ENCODE data around the gene MYL5.
"Not testable (repeated sequence)": the region's sequence is repeated elsewhere in the genome, so short reads cannot be mapped to it uniquely, and the experiment has no call there.

MYL5 gene

DNA sequence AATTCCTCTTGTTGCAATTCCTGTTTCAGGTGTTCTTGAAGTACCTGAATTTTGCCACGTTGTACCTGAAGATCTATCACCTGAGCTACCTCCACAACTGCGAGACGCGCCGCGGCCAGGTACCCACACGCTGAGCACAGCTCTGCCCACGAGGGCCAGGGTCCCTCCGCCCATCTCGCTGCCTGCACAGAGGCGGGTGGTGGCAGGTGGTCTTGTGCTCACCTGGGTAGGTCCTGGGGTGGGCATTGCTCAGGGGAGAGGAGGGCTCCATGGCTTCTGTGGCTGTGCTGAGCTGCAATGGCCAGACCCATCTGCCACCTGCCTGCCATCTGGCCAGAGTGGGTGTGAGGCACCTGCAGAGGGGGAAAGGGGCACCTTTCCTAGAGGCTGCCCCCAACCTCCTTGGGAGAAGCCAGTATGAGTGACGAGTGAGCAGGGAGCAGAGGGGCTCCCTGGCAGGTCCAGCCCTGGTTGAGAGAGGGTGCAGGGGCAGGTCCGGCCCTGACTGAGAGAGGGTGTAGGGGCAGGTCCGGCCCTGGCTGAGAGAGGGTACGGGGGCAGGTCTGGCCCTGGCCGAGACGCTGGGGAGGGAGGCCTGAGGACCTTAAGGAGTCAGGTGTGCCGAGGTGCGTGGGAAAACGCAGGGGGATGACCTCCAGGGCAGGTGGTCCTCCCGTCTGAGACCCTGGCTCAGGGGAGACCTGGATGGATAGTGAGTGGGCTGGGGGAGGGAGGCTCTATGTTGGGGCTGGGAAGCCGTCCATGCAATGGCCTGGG, 38.3 kb upstream of the MYL5 start:
- no peak for DNase-seq (ENCODE audit: low read depth in 2 of 2)

DNA sequence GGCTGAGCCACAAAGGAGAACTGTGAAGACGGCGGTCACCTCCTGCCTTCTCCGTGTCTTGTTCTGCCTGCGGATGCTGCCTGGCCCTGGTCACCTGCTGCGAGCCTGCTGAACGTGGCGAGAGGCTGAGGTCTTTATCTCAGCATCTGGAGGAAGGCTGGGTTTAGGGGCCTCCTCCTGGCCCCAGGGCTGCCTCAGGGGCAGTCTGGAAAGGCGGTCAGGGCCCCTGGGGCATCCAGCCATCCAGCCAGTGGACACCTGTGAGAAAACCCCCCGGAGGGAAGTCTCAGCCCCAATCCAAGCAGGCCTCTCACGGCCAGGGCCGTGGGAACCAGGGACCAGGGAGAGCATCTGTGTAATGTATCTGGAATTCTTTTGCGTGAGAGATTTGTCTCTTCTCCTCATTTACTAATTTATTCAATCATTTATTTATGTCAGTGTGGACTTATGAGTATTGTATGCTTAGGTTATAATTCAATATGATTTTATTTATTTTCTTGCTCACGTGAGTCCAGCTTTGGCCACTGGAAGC, 37.6 kb upstream of the MYL5 start:
- DNase-seq (ENCODE audit: low read depth in 2 of 2): no peak

DNA sequence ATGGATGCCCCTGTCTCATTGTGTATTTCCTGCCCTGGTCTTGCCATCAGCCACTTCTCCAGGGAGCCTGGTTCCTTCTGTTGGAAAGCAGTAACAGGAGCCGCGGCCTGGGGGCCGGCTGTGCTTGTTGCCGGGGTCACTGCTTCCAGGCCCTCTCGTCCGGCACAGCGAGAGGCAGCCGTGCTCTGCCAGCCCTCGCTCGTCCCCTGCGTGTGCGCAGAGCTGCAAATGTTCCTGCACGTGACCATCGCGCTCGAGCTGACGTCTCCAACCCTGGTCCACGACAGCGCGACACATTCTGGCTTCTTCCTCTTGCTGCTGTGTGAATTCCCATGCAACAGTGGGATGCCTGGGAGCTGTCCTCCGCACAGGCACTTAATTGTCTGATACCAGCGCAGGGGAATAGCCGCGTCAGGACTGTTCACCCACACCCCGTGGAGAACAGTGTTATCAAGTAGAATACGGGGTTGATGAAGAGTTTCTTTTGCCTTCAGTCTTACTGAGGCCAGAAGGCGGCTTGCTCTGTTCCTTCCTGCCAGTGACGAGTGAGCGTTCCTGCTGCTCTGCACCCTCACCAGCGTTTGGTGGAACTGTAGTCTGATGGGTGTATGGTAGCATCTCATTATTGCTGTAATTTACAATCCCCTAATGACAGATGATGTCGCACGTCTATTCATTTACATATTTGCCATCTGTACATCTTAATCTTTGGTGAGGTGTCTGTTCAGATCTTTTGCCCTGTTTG, 36.6 kb upstream of the MYL5 start:
- no peak for DNase-seq (ENCODE audit: low read depth in 2 of 2)

DNA sequence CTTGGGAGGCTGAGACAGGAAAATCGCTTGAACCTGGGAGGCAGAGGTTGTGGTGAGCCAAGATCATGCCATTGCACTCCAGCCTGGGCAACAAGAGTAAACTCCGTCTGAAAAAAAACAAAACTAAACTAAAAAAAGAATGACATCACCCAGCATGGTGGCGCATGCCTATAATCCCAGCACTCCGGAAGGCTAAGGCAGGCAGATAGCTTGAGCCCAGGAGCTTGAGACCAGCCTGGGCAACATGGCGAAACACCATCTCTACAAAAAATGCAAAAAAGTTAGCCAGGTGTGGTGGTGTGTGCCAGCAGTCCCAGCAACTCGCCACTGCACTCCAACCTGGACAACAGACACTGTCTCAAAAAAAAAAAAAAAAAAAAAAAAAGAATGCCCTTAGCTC, 32.0 kb upstream of the MYL5 start:
- not testable (repeated sequence) for DNase-seq (ENCODE audit: low read depth in 2 of 2)

DNA sequence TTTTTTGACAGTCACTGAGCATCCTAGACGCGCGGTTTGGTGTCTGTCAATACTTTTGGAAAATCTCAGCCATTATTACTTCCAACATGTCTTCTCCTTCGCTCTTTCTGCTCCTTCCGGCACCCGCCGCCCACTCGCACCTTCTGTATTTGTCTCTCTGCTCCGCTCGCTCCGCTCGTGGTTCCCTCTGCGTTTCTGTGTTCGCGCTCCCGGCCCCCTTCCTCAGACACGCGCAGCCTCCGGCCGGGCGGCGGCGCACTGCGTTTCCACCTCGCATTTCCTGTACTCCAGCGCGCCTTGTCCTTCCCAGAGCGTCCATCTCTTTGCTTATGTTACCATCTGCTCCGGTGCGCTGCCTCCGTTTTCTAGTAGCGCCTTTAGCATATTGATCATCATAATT, 27.9 kb upstream of the MYL5 start:
- DNase-seq (ENCODE audit: low read depth in 2 of 2): no peak

DNA sequence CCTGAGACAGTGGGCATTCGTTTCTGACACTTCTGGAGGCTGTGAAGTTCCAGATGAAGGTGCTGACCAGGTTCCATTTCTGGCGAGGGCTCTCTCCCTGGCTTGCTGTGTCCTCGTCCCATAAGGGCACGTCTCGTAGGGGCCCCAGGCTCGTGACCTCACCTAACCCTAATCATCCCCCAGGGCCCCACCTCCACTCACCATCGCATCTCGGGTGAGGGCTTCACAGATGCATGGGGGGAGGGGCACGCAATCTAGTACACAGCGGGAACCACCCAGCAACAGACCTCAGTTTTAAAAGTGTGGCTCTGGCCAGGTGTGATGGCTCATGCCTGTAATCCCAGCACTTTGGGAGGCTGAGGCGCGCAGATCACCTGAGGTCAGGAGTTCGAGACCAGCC, 26.9 kb upstream of the MYL5 start:
- DNase-seq (ENCODE audit: low read depth in 2 of 2): no peak

DNA sequence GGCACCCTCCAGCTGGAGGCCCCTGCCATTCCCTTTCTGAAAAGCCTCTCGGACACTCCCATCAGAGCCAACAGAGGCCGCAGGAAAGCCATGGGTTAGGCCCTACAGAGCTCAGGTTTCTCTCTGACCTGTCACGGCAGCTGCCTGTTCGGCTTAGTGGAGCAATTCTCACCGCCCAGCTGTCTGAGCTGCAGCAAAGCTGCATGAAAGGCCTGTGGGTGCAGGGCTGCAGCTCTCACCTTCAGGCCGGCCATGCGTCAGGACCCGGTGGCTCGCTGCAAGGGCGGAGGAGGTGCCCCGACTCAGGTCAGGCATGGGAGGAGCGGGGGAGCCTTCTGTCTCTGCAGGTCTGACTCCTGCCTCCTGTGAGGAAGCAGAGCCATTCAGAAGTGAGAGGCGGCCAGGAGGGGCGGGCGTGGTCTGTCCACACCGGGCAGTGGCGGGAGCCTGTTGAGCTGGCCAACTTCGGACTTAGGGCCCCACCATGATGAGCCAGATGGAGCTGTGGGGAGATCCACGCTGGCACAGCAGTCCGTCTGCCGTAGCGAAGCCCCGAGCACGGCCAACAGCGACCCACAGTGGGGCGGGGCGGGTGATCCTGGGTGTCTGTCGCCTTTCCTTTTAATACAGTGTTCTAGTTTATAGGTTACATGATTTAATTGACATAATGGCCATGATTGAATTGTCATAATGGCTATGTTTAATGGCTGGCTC, 25.6 kb upstream of the MYL5 start:
- no peak for DNase-seq (ENCODE audit: low read depth in 2 of 2)

DNA sequence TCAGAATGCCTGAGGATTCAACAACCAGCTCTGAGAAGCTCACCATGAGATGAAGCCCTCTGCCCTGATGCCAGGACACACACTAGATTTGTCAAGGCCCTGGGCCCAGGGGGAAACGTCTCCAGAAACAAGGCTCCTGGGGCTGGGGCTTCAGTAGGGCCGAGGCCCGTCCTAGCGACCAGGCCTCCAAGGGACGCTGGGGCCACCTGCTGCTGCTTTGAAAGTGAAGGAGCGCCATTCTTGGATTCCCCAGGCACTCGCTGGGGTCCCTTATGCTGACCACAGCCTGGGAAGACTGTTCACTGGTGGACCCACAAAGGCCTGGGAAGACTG, 25.1 kb upstream of the MYL5 start:
- no peak for DNase-seq (ENCODE audit: low read depth in 2 of 2)

DNA sequence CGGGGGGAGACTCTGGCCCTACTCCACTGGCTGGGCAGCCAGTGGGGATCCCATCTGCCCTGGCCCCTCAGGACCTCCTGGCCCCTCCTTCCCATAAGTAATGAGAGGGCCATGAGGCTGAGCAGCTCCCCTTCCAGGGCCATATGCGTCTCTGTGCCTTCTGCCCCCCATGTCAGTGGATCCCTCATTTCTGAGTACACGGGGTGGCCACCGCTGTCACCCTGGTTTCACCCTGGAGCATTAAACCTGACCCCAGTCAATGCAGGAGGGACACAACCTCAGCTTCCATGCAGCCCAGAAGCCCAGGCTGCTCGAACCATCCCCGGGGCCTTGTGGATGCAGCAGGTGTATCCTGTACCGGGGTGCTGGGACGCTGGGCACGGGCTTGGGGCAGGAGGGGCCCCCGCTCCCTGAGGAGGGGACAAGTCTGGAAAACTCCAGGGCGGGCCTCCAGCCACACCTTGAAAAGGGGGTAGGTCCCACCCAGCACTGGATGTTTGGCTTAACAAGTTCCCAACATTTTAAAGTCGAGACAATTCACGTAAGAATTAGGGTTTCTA, 24.5 kb upstream of the MYL5 start:
- no peak for DNase-seq (ENCODE audit: low read depth in 2 of 2)

DNA sequence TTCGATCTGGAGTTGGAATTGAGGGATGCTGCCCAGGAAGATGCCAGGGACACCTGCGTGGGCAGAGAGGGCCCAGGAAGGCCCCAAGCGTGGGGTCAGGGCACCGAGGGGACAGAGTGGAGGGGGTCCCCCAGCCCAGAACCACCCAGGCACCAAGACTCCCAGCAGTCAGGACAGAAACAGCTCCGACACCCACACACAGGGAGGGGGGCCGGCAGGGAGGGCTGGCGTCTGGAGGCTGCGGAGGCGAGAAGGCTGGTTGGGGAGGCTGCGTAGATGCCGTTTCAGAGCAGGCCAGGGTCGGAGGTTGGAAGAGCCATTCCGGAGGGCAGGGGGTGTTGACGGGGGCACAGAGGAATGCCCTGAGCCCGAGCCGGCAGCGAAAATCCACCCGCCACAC, 23.9 kb upstream of the MYL5 start:
- DNase-seq (ENCODE audit: low read depth in 2 of 2): no peak

DNA sequence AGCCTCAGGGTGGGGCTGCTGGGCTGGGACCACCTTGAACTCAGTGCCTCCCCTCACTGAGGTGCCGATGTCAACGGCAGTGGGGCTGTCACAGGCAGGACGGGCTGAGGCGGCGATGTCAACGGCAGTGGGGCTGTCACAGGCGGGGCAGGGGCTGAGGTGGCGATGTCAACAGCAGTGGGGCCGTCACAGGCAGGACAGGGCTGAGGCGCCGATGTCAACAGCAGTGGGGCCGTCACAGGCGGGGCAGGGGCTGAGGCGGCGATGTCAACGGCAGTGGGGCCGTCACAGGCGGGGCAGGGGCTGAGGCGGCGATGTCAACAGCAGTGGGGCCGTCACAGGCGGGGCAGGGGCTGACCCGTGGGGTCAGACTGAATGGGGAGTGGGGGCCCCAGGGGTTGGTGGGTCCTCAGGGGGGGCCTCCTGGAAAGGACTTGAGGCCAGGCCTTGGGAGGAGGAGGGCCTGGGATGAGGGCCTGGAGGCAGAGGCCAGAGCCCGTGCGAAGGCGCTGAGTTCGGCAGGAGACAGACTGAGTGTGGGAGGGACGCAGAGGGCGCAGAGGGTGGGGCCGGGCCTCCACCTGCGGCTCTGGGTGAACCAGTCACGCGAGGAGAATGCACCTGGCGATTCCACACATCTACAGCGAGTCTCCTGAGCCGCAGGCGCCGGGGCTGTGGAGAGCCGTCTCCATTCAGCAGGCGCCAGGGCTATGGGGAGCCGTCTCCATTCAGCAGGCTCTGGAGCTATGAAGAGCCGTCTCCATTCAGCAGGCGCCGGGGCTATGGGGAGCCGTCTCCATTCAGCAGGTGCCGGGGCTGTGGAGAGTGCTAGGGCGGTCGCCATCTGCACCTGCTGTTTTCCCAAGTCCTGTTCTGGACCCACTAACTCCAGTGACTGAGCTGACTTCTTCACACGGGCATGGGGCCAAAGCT, 23.1 kb upstream of the MYL5 start:
- DNase-seq (ENCODE audit: low read depth in 2 of 2): no peak

DNA sequence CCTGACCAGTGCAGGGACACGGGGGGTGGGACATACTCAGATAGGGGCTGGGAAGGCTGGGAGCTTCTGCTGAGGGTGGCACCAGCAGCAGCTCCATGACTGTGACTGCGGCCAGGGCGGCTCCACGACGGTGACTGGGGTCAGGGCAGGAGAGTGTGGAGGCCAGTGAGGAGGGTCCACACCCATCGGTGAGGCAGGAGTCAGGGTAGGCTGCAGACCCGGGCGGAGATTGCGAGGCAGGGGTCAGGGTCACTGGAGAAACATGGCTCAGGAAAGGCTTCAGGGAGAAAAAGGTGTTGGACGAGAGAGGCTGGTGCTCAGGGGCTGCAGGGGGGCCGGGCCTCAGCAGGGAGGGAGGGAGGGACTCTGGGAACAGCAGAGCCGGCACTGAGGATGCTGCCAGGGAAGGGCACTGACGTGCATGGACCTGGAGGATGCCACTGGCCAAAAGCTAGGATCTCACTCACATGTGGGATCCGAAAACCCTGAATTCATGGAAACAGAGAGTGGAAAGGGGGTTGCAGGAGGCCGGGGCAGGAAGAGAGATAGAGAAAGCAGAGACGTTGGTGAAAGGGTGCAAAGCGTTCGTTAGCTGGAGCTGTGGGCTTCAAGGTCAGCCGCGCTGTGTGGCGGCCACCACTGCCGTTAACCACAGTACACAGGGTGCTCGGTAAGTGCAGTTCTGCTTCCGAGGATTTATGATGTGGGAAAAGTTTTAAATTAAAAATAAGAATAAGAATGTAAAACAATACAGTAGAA, 22.3 kb upstream of the MYL5 start:
- DNase-seq (ENCODE audit: low read depth in 2 of 2): no peak

DNA sequence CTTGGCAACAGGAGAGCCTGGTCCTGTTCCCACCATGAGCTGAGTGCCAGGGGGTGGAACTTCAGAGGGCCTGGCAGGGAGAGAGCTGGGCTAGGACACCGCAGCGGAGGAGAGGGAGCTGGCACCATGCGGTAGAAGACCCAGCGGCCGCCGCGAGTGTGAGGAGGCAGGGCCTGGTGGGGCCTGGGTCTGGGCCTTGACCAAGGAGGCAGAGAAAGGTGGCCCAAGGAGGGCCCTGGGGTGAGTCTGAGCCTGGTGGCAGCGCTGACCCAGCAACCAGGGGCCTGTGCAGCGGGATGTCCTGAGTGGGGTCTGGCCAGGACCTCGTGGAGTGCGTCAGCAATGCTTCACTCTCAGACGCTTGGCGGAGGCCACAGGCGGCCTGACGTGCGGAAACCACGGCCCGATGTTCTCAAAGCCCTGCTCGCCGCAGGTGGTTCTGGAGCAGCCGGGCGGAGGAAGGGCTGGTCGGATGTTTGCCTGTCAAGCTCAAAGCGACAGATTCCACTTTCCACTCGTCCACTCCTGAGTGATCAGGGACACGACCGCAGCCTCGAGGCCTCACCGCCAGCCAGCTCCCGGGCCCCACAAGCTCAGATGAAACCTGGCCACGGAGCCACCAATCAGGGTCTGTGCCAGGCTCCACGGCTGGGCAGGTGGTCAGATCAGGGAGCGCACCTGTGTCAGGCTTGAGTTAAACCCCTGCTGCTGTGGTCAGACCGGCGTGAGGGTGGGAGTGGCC, 21.1 kb upstream of the MYL5 start:
- no peak for DNase-seq (ENCODE audit: low read depth in 2 of 2)

DNA sequence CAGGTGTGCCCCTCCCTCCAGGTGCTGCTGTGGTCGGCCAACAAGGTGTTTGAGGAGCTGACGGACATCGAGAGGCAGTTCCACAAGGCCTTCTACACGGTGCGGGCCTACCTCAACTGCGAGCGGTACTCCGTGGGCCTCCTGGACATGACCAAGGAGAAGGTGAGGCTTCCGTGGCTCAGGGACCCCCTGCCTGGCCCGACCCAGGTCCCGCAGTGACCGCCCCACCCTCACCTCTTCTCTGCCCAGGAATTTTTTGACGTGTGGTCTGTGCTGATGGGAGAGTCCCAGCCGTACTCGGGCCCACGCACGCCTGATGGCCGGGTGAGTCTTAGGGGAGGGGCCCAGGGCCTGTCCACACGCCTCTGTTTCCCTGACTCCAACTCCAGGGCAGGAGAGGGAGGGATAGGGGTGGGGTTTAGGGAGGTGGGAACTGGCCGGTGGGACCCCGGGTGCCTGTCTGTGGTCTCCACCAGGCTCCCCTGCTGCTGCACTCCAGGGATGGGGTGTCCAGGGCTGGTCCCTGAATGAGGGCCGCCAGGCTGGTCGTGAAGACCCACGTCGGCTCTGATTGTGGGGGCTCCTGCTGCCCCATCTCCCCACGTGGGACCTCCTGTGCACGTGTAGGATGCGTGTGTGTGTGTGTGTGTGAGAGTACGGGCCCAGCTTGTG, 20.4 kb upstream of the MYL5 start:
- no peak for DNase-seq (ENCODE audit: low read depth in 2 of 2)

DNA sequence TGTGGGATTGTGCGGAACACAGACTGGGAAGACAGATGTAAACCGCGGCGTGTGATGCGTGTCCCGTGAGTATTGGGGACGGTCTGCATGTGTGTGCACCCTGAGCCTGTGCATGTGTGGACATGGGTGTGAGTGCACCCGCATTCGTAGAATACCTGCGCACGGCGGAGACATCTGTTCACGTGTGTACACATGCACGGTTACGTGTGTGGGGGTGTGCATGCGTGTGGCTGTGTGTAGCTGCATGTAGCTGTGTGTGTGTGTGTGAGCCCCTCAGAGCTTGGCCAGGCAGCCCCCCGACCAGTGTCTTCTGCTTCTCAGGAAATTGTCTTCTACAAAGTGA, 19.9 kb upstream of the MYL5 start:
- DNase-seq (ENCODE audit: low read depth in 2 of 2): no peak

DNA sequence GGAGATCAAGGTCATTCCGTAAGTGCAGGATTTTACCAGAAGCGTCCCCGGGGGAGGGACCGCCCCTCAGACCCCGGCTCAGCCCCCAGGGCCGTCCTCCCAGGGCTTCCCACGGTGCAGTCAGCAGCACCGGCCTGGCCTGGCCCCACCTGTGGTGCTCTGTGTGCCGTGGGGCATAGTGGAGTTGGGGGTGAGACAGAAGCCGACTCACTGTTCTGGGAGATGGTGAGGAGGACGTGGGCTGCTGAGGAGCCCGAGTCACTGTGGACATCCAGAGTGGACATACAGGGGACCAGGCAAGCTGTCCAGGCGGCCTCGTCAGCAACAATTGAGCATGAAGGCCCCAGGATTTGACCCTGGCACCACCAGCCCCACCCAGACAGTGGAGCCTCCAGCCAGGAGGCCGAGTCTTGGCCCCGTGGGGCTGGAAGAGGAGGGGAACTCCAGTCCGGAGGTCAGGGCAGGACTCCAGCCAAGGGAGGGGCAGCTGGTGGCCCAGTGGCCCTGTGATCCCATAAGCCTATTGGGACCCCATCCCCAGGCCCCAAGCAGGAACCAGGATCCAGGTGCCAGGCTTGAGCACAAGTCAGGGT, 19.4 kb upstream of the MYL5 start:
- no peak for DNase-seq (ENCODE audit: low read depth in 2 of 2)

DNA sequence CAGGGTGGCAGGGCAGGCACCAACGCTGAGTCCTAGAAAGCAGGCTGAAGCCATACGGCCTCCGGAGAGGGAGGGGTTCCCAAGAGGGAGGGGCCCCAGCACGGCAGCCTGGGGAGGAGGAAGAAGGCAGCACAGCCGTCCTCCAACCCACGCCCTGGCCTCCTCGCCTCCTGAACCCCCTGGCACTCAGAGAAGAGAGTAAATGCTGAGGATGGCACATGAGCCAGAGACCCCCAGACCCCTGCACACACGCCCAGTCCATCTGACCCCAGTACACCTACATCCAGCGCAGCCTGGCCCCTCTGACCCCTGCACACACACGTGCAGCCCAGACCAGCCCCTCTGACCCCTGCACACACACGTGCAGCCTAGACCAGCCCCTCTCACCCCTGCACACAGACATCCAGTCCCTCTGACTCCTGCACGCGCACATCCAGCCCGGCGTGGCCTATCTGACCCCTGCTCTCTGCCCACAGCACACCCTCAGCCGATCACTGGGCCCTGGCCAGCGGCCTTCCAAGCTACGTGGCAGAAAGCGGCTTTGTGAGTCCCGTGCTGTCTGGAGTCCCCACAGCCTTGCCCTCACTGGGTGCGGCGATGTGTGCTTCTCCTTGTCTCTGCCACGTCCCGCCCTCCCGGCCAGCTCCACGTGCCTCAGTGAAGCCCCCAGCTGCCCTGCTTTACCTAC, 18.7 kb upstream of the MYL5 start:
- DNase-seq (ENCODE audit: low read depth in 2 of 2): no peak
